Dermis microvascular lymphatic vessel endothelial cell (primary cell): ENCODE measurements around the gene DIP2B. TPM values are rescaled to one million over a fixed set of nuclear protein-coding genes. Genes with fewer than 3 reads are reported as not detected.
A peak's percentile ranks its signal among the peaks of the same experiment; 100 is the strongest.
"Not testable (repeated sequence)": the region's sequence is repeated elsewhere in the genome, so short reads cannot be mapped to it uniquely, and the experiment has no call there.

ENCODE experiments used
- DNase-seq, 2 donors: peaks; one replicate each; pipeline versions ENCODE4 v3.0.0 to v3.0.0-alpha.2; 2010; ENCODE audit warnings: low read depth in 2 of 2
- total RNA-seq: library from RNA; depleted of rRNA; stranded (reverse); fragments of >200 nt; gene quantifications from 2 replicates; pipeline ENCODE4 v1.2.1, GENCODE V29; 2014

The DIP2B gene
- total RNA-seq, 1 donor from 2014 or later: 24.8 TPM

GRCh38 chr12:50765095-50765911, 260.5 kb downstream of the DIP2B start:
- peak; percentile 46 to 58 for DNase-seq

GRCh38 chr12:50768391-50768790, 263.6 kb downstream of the DIP2B start:
- DNase-seq: no peak

GRCh38 chr12:50768813-50769212, 264.0 kb downstream of the DIP2B start:
- not testable (repeated sequence) for DNase-seq

GRCh38 chr12:50771409-50771808, 266.6 kb downstream of the DIP2B start:
- no peak for DNase-seq

- DNase-seq: no peak
These were observed 267.7 kb downstream of the DIP2B start for GRCh38 chr12:50772470-50772869.

- no peak for DNase-seq
These were observed 268.1 kb downstream of the DIP2B start for GRCh38 chr12:50772877-50773276.

GRCh38 chr12:50775251-50775650, 270.5 kb downstream of the DIP2B start:
- no peak for DNase-seq

GRCh38 chr12:50776749-50777728, 272.3 kb downstream of the DIP2B start:
- DNase-seq: no peak

GRCh38 chr12:50778663-50779590, 274.1 kb downstream of the DIP2B start:
- no peak for DNase-seq

- no peak for DNase-seq
These were observed 275.2 kb downstream of the DIP2B start for GRCh38 chr12:50780013-50780412.

GRCh38 chr12:50784501-50784900, 279.7 kb downstream of the DIP2B start:
- DNase-seq: no peak

GRCh38 chr12:50785406-50786001, 280.7 kb downstream of the DIP2B start:
- no peak for DNase-seq

GRCh38 chr12:50786498-50787231, 281.9 kb downstream of the DIP2B start:
- peak in 1 of 2 donors; percentile 86 for DNase-seq

GRCh38 chr12:50787618-50788017, 282.8 kb downstream of the DIP2B start:
- DNase-seq: no peak

- DNase-seq: no peak
These were observed 283.8 kb downstream of the DIP2B start for GRCh38 chr12:50788561-50788960.

- DNase-seq: no peak
These were observed 285.3 kb downstream of the DIP2B start for GRCh38 chr12:50790081-50790480.
